ENCODE results near the gene SSBP2.
"Not testable (repeated sequence)": the region's sequence is repeated elsewhere in the genome, so short reads cannot be mapped to it uniquely, and the experiment has no call there.

Gene SSBP2

DNA sequence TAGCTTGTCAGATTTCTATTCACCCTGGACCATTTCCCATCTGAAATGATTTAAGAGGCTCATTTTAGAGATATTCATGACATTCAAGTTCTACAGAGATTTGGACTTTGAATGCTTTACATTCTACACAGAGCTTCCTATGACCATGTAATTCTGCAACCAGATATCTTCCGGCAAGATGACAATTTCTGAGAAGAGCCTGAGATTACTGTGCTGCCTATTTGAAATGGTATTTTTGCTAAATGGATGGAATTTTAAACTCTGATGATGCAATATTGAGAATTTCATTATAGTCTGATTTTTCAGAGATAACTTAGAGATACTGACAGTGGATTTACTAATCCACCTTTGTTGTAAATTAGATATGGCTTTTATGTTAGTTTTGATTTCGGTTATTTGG is 341.0 kb downstream of the SSBP2 start:
- Mint-ChIP-seq H3K27me3 (no peaks in the 10 kb centered on the region), H3K4me3 (no peak overlapping the region), H3K27ac (no peak overlapping the region), H3K4me1 (no peaks in the 10 kb centered on the region), H3K9me3 (no peaks in the 10 kb centered on the region)
- DNase-seq (no peak), ATAC-seq (no peak)

DNA sequence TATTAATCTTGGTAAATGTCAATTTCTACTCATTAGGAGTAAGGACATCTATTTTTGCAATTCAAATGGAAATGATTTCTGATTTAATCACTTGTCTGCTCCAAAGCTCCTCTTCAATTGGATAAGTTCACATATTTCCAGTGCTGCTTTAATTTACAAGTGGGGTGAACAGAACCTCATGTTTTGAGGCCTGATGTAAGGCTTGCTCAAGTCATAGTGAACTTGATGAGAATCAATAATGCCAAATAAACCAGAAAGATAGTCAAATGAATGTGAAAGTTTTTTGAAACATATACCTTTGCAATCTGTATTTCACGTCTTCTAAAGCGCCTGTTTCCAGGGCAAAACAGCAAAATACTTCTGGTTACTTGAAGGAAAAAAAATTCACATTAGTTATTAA is 341.5 kb downstream of the SSBP2 start:
- Mint-ChIP-seq H3K27me3 (no peaks in the 10 kb centered on the region), H3K4me1 (no peaks in the 10 kb centered on the region), H3K9me3 (no peaks in the 10 kb centered on the region), H3K4me3 (no peak overlapping the region), H3K27ac (no peak overlapping the region)
- DNase-seq (no peak), ATAC-seq (no peak)

DNA sequence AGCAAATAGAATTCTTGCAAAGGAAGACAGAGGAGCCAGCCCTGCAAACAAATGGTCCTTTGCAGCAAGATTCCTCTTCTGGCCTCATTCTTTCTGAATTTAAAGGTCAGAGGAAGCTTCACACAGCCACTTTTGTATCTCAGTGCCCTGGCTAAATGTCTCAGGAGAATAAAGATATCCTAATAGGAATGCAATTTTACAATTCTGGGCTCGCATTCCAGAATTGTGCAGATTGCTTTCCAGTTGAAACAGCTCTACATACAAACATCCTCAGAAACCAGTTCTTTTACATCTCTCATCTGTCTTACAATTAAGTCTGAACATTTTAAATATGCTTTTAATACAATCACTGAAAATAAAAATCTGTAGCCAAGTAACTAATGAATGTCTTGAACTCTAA is 342.4 kb downstream of the SSBP2 start:
- Mint-ChIP-seq H3K27ac (no peak overlapping the region), H3K27me3 (no peaks in the 10 kb centered on the region), H3K4me1 (no peaks in the 10 kb centered on the region), H3K4me3 (no peak overlapping the region), H3K9me3 (no peaks in the 10 kb centered on the region)
- ATAC-seq: no peak
- DNase-seq: no peak

DNA sequence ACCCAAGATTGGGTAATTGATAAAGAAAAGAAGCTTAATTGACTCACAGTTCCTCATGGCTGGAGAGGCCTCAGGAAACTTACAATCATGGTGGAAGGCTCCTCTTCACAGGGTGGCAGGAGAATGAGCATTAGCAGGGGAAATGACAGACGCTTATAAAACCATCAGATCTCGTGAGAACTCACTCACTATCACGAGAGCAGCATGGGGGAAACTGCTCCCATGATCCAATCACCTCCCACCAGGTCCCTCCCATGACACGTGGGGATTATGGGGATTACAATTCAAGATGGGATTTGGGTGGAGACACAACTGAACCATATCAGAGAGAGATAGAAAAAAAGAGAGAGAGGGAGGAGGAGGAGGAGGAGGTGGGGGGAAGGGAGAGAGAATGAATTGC is 343.1 kb downstream of the SSBP2 start:
- H3K4me1 Mint-ChIP-seq, H3K27me3 Mint-ChIP-seq, H3K27ac Mint-ChIP-seq, DNase-seq, ATAC-seq, H3K4me3 Mint-ChIP-seq, H3K9me3 Mint-ChIP-seq: not testable (repeated sequence)

DNA sequence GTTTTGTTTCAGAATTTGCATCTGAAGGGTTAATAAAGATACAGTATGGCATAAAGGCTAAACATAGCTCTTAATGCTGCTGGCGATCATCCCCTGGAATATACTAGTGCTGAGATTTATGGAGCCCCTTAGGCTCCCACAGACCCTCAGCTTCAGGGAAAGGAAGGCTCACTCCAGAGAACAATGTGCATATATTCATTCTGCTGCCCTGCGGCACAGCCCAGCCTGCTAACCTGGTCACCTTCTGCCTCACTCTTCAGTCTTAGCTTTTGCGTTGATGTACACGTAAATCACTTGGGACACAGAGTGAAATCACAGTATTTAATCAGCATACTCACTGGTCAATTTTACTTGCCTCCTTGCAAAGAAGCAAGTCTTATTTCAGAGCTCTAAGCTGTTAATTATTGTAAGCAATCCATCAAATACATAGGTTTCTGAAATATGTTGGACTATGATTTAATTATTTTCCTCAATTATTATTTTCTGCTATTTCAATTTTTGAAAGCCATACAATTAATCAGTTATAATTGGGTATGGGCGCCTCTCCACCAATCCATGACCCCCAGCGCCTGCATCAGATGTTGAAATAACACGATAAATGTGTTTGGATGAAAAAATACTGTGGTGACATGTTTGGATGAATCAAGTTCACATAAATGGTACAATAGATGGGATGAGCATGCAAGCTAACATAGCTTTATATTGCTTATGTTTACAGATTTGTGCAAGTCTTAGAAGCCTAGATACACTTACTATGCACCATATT is 345.6 kb downstream of the SSBP2 start:
- H3K4me3 Mint-ChIP-seq: no peak overlapping the region
- H3K27me3 Mint-ChIP-seq: peaks cover 13% of the 10 kb centered on the region
- H3K4me1 Mint-ChIP-seq: no peaks in the 10 kb centered on the region
- ATAC-seq (no peak), DNase-seq (no peak)
- H3K9me3 Mint-ChIP-seq: no peaks in the 10 kb centered on the region
- no peak overlapping the region for H3K27ac Mint-ChIP-seq

DNA sequence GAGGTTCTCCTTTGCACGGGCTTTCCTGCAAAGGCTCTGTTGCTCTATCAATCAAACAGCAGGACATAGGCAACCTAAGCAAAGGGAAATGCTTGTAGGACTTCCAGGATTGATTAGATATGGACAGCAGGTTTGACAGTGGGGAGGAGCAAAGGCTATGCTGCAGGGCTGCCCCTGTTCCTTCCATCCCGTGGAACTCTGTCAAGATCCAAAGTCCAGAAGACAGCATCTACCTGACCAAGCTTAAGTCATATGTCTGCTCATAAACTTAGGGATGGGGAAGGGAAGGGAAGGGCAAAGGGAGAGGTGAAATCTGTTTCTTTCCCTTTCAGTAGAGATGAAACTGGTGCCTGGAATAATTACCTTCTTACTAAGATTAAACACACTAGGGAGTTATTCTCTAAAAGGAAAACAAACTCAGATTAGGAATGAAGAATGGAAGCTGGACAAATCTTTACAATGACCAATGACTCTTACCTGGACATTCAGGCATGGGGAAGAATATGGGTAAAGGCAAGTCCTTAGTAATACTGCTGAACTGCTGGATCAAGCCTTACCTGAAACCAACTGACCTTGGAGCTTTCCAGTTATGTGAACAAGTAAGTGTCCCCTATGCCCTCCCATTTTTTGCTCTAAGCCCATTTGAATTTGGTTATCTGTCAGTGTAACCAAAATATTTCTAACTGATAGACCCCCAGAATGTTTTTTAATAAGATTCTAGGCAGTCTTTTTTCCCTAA is 348.5 kb downstream of the SSBP2 start:
- no peaks in the 10 kb centered on the region for H3K9me3 Mint-ChIP-seq

DNA sequence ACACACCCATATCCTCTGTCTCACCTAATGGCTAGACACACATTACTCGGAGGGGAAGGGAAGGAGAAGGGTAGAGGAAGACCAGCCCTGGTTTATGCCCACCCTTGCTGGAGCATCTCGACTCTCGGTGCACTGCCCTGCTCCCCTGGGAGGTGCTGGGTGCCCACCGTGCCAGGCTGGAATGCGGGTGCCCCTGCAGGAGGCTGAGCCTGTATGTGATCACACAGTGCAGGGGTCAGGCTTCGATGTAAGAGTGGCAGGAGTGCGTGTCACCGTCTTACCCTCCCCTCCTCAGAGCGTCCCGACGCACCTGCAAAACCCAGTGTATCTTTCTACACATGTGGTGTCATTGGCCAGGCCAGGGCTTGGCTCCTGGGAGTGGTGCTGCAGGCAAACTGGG is 349.6 kb downstream of the SSBP2 start:
- peak overlapping the region in 1 of 2 donors; percentile 77 for H3K27ac Mint-ChIP-seq
- peaks cover 50% of the 10 kb centered on the region for H3K27me3 Mint-ChIP-seq
- ATAC-seq (no peak), DNase-seq (no peak)
- H3K9me3 Mint-ChIP-seq: no peaks in the 10 kb centered on the region
- no peak overlapping the region for H3K4me3 Mint-ChIP-seq
- peaks cover 6% of the 10 kb centered on the region for H3K4me1 Mint-ChIP-seq

More for the DNA sequence above, 348.5 kb downstream of the SSBP2 start:
- no peak overlapping the region for H3K4me3 Mint-ChIP-seq
- no peak for DNase-seq
- peaks cover 39% of the 10 kb centered on the region for H3K27me3 Mint-ChIP-seq
- H3K27ac Mint-ChIP-seq: no peak overlapping the region
- ATAC-seq: no peak
- H3K4me1 Mint-ChIP-seq: peaks cover 6% of the 10 kb centered on the region

DNA sequence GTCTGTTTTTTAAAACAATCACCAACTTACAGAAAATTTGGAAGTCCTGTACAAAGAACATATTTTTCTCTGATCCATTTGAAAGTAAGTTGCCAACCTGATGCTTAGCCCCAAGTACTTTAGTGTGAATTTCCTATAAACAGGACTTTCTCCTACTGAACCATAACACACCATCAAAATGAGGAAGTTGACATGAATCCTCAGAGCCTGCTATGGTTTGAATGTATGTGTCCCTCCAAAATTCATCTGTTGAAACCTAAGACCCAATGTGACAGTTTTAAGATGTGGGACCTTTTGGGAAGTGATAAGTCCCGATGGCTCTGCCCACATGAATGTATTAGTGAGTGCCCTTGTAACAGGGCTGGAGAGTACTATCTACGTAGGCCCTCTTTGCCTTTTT is 350.5 kb downstream of the SSBP2 start:
- Mint-ChIP-seq H3K27ac (no peak overlapping the region), H3K4me1 (peaks cover 6% of the 10 kb centered on the region), H3K27me3 (peaks cover 59% of the 10 kb centered on the region), H3K4me3 (no peak overlapping the region), H3K9me3 (peaks cover 0 to 2% of the 10 kb centered on the region in 2 donors)
- DNase-seq (no peak), ATAC-seq (no peak)

DNA sequence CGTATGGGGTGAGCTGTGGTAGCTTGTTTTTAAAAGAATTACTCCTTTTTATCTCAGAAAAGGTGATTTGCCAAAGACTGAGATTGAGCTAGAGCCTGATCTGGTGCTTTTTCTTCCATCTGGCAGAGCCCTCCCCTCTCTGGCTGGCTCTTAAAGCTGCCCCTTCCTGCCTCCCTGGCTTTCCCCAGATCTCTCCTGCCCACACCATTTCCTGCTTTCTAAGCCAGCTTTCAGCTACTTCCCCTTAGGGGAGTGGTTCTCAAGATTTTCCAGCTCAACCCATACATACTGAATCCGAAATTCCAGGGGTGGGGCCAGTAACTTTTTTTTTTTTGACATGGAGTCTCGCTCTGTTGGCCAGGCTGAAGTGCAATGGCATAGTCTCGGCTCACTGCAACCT is 352.2 kb downstream of the SSBP2 start:
- Mint-ChIP-seq H3K4me3 (no peak overlapping the region), H3K27me3 (peaks cover 75% of the 10 kb centered on the region), H3K27ac (peak overlapping the region in 1 of 2 donors; percentile 35), H3K9me3 (peaks cover 0 to 5% of the 10 kb centered on the region in 2 donors), H3K4me1 (peaks cover 6% of the 10 kb centered on the region)
- DNase-seq (no peak), ATAC-seq (no peak)

DNA sequence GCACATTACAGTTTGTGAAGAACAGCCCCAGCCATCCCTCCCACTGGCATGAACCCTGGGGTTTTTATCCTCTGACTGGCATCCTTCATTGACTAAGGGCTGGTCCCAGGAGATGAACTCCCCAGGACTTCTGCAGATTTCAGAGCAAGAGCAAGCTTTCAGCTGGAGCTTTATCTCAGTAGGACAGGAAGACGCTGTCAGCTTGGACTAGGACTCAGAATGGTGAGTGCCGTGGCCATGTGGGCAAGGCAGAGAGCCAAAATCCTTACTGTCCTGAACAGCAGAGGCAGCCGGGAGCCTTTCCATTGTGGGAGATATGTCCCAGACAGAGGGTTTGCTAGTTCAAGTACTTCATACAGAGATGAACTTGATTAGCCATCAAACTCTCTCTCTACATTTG is 353.7 kb downstream of the SSBP2 start:
- Mint-ChIP-seq H3K27ac (no peak overlapping the region), H3K9me3 (peaks cover 0 to 5% of the 10 kb centered on the region in 2 donors), H3K27me3 (peaks cover 89% of the 10 kb centered on the region), H3K4me3 (no peak overlapping the region), H3K4me1 (peaks cover 11% of the 10 kb centered on the region)
- ATAC-seq (peak; percentile 11), DNase-seq (no peak)

DNA sequence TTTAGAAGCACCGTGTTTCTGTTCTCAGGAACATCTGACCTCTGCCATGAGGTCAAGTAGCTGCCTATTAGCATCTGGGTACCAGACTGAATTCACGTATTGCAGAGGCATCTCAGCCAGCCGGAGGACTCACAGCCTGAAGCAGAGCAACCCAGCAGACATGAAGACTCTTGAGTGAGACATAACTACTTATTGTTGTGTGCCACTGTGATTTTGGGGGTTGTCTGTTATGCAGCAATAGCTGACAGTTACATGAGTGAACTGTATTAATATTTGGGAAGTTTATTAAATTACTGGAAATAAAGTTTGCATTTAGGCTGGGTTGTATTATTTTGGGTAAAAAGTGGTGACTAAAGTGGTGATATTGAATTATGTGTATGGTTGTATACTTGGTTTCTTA is 355.6 kb downstream of the SSBP2 start:
- DNase-seq: no peak
- Mint-ChIP-seq H3K27ac (no peak overlapping the region), H3K4me1 (peaks cover 11% of the 10 kb centered on the region), H3K4me3 (no peak overlapping the region), H3K9me3 (peaks cover 0 to 5% of the 10 kb centered on the region in 2 donors), H3K27me3 (peaks cover 94% of the 10 kb centered on the region)
- no peak for ATAC-seq

DNA sequence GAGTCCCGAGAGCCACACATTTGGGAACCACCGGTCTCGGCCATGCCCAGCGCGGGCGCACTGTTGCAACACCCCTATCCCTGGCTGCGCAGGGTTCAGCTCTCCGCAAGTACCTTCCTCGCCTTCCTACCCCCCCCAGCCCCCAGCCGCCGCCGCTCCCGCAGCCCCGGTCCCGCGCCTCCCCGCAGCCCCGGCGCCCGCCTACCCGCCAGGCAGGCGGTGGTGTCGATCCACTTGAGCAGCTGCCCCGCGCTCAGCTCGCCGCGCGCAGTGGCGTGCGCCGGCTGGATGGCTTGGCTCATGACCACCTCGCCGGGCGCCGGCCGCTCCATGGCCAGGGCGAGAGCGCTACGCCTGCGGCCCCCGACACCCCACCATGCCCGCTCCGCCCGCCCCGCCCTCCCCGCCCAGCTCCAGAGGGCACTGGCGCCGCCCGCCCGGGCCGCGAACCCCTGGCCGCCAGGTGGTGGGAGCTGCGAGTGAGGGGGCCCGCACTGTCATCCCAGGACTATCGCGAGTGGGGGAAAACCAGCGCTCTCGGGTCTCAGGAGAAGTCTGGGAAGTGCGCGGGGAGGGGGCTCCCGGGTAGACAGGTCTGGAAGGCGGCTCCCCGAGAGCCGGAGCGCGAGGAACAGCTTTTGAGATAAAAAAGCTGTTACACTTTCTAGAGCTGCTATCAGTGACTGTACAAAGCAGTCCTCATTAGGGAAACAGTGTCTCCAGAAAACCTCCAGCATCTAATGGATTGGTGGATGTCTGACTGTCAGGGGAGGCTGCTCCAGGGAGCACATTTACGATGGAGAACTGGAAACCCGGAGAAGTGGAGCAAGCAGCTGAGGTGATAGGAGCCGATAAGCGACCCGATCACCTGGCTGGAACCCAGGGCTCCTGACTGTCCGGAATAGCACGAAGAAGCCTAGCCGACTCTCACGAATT is 356.8 kb downstream of the SSBP2 start, which contains the start of gene ACOT12:
Gene ACOT12, minus strand, starts transcription at position 352 of the 936 bp plus-strand sequence. Its CDS starts 20 bp downstream, at position 332.
- Mint-ChIP-seq H3K9me3 (peaks cover 0 to 5% of the 10 kb centered on the region in 2 donors), H3K4me1 (peaks cover 10% of the 10 kb centered on the region), H3K4me3 (peak within 1 kb of the TSS; percentile 70 to 72), H3K27me3 (peaks cover 88% of the 10 kb centered on the region), H3K27ac (no peak within 1 kb of the TSS)
- ATAC-seq: peak; percentile 64
- peak in 1 of 2 donors; percentile 7 for DNase-seq

DNA sequence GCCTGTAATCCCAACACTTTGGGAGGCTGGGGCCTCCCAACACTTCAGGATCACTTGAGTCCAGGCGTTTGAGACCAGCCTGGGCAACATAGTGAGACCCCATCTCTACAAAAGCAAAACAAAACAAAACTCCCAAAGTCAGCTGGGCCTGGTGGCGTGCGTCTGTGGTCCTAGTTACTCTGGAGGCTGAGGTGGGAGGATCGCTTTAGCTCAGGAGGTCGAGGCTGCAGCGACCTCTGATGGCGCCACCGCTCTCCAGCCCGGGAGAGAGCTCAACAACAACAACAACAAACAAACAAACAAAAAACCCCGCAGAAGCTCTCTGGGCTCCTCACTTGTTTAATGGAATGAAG is 357.5 kb downstream of the SSBP2 start:
- Mint-ChIP-seq H3K27ac (no peak overlapping the region), H3K27me3 (peaks cover 82% of the 10 kb centered on the region), H3K4me1 (peaks cover 4% of the 10 kb centered on the region), H3K9me3 (peaks cover 0 to 5% of the 10 kb centered on the region in 2 donors), H3K4me3 (peak overlapping the region; percentile 70 to 72)
- DNase-seq (no peak), ATAC-seq (no peak)

DNA sequence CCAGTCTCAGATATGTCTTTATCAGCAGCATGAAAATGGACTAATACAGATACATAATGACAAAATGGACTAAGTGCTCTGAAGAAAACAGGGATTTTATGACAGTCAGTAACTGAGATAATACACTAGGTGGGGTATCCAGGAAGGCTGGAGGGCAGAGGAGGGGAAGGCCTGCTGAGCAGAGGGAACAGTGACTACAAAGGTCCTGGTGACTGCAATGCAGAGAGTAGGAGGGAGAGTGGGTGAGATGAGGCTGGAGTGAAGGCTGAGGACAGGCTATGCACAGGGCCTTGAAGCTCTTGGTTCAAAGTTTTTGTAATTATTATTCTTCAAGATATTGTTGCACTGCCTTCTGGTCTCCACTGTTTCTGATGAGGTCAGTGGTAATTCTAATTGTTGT is 361.9 kb downstream of the SSBP2 start:
- H3K9me3 Mint-ChIP-seq: no peaks in the 10 kb centered on the region
- H3K27ac Mint-ChIP-seq: no peak overlapping the region
- peaks cover 45% of the 10 kb centered on the region for H3K27me3 Mint-ChIP-seq
- H3K4me1 Mint-ChIP-seq: peaks cover 4% of the 10 kb centered on the region
- DNase-seq (no peak), ATAC-seq (no peak)
- no peak overlapping the region for H3K4me3 Mint-ChIP-seq

DNA sequence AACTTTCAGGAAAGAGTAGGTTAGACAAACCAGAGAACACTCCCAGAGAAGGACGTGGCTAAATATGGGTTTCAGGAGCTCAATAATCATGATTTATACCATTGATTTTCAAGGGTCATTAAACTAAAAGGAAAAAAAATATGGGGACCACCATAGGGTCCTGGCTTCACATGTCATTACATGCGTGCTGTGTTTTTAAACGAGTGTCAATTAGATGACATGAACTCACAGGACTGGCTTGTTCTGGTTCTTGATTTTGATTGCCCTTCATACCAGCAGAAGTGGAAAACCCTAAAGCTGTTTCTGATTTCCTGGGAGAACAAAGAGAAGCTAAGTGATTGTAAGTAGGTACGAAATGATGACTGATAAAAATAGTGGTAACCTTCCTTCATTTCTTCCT is 362.7 kb downstream of the SSBP2 start:
- Mint-ChIP-seq H3K4me1 (no peaks in the 10 kb centered on the region), H3K4me3 (no peak overlapping the region), H3K27me3 (peaks cover 37% of the 10 kb centered on the region), H3K27ac (no peak overlapping the region), H3K9me3 (no peaks in the 10 kb centered on the region)
- ATAC-seq: no peak
- DNase-seq: no peak
